Measurements from ENCODE around the gene SH2D4B.

The SH2D4B gene

DNA sequence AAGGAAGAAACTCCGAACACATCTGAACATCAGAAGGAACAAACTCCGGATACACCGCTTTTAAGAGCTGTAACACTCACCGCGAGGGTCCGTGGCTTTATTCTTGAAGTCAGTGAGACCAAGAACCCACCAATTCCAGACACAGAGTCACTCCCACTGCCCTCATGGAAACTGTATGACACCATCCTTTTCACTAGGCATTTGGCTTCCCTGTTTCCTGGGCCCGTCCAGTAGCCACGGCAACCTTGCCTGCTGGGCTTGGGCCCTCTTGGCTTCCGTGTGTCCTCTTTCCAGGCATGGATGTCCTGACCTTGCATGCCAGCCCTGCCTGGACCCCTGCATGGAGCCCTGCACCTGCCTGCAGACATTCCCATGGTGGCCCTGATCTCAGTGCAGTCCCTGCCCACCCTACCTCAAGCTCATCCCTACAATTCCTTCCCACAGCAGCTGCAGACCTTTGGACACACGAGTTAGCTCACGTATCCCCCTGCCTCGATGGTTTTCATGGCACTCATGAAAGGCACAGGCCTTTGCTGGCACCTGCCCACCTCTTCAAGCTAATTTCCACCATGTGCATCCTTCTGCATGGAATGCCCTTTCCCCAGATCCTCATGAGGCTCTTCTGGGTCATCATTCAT lies 6.7 kb downstream of the SH2D4B start:
- no peak for DNase-seq (ENCODE audit: low read depth)

DNA sequence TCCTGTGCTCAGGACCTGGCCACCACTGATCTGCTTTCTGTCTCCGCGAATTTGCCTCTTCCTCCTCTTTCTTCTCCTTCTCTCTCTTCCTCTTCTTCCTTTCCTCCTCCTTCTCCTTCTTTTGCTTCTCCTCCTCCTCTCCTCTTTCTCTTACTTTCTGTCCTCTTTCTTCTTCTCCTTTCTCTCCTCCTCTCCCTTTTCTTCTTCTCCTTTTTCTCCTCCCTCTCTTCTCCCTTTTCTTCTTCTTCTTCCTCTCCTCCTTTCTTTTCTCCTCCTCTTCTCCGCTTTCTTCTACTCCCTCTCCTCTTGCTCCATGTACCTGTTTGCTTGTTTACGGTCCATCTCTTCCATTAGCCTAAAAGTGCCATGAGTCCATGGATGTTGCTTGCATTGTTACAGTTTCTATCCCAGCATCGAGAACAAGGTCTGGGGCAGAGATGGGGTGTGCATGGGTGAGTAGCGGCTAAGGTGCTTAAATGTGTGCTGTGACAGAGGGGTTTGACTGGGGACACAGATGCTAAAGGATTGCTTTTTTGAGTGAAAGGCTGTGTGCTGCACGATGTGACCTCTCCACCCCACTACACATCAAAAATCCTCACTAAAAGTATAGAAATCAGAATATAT lies 7.7 kb downstream of the SH2D4B start:
- DNase-seq (ENCODE audit: low read depth), result no peak

- DNase-seq (ENCODE audit: low read depth), result no peak
Observed at GRCh38 chr10:80552151-80552646, 14.5 kb downstream of the SH2D4B start.

- no peak for DNase-seq (ENCODE audit: low read depth)
Observed at GRCh38 chr10:80553436-80553835, 15.7 kb downstream of the SH2D4B start.

GRCh38 chr10:80554050-80554449 lies 16.3 kb downstream of the SH2D4B start:
- no peak for DNase-seq (ENCODE audit: low read depth)

GRCh38 chr10:80555415-80555814 lies 17.7 kb downstream of the SH2D4B start:
- DNase-seq (ENCODE audit: low read depth), result no peak

DNA sequence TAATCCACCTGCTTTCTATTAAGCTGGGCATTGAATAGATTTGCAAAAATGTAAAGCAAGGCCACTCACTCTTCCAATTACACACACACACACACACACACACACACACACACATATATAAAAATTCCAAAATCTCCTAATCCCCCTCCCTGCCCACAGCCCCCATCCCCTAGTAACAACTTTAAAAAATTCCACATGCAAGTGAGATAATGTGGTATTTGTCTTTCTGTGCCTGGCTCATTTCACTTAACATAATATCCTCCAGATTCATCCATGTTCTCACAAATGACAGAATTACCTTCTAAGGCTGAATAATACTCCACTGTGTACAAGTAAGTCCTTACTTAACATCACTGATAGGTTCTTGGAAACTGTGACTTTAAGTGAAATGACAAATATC lies 24.2 kb downstream of the SH2D4B start:
- no peak for DNase-seq (ENCODE audit: low read depth)

DNA sequence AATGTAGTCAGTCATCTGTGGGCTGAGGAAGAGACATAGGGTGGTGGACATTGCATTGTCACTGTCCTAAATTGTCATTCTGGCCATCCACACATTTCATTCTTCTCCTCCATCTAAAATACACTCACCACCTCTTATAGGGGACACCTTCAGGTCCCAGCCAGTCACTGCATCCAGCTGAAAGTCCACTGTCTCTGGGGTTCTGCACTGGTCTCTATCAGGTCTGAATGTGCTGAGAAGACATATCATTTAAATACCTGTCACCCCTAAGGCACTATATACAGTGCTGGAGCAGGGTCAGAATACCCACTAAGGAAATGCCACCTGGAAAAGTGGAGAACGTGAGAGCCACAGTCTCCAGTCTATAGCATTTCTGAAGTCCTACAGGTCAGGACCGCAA lies 29.6 kb downstream of the SH2D4B start:
- no peak for DNase-seq (ENCODE audit: low read depth)

DNA sequence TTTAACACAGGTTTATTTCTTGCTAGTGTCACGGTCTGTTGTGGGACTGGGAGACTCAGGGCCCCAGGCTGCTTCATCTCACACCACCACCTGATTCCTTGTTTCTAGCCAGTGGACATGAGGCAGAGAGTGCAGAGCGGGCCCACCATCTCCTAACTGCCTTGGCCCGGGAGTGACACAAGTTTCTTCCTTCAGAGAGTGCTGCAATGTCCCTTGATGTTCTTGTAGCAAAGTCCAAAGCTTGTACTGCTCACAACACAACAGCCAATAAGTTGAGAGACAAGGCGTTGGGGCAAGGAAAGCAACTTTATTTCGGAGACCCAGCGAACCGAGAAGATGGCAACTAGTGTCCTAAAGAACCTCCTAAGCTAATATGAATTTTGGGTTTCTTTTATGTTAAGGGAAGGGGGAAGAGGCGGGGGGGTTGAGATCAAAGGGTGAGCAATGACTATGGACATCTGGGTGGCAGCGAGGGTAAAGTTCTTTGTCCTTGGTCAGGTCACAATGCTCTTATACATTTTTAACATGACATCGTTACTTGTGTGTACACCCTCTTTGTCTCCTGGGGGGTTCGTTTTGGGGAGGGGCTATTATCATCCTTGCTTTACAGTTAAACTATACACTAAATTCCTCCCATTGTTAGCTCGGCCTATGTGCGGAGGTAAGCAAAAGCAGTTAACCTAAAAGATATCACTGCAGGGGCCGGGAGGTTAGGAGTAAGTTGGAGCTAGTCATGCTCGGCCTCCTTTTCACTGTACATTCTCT lies 31.6 kb downstream of the SH2D4B start:
- DNase-seq (ENCODE audit: low read depth), result no peak

GRCh38 chr10:80571352-80571751 lies 33.6 kb downstream of the SH2D4B start:
- DNase-seq (ENCODE audit: low read depth), result no peak

- DNase-seq (ENCODE audit: low read depth), result no peak
Observed at GRCh38 chr10:80579181-80579763, 41.6 kb downstream of the SH2D4B start.

- DNase-seq (ENCODE audit: low read depth), result no peak
Observed at GRCh38 chr10:80579849-80580637, 42.3 kb downstream of the SH2D4B start.

- no peak for DNase-seq (ENCODE audit: low read depth)
Observed at GRCh38 chr10:80580638-80581468, 43.2 kb downstream of the SH2D4B start.

DNA sequence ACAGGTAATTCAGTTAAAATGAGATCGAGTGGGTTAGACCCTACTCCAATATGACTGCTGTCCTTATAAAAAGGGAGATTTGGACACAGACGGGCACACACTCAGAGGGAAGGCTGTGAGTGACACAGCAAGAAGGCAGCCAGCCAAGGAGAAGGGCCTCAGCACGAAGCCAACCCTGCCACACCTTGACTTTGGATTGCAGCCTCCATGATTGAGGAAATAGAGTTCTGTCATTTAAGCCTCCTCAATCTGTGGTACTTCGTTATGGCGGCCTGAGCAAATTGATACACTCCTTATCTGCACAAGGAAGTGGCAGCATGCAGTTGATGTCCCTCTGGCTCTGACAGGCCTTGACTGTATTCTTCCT lies 43.8 kb downstream of the SH2D4B start:
- DNase-seq (ENCODE audit: low read depth), result no peak

DNA sequence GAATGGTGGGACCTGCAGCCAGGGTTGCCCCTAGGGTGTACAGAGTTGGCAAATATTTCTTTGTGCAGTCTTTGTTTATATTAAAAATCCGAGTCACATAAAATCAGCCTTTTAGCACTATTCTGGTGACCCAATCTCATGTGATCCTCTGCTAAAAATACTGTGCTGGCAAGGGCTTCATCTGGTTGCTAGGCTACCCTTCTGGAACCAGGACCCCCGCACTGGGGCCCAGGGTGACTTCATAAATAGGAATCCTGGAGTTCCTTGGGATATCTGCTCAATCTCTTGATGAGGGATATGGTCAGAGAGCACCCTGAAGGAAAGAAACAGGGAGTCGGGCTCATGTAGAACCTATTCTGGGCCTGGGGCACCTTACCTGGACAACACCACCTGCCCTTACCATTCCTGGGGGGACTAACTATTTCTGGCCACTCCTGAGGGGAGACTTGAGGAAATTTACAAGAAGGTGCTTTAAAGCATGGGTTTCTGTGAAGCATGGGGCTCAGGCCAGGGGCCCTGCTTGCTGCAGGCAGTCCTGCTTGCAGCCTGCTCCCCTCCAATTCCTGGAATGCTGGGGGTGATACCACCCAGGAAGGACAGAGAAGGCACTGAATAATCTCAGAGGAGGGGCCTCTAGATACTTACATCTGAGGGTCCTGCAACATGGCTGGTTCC lies 44.7 kb downstream of the SH2D4B start:
- no peak for DNase-seq (ENCODE audit: low read depth)

- no peak for DNase-seq (ENCODE audit: low read depth)
Observed at GRCh38 chr10:80583685-80584084, 46.0 kb downstream of the SH2D4B start.

GRCh38 chr10:80585812-80586211 lies 48.1 kb downstream of the SH2D4B start:
- DNase-seq (ENCODE audit: low read depth), result no peak

DNA sequence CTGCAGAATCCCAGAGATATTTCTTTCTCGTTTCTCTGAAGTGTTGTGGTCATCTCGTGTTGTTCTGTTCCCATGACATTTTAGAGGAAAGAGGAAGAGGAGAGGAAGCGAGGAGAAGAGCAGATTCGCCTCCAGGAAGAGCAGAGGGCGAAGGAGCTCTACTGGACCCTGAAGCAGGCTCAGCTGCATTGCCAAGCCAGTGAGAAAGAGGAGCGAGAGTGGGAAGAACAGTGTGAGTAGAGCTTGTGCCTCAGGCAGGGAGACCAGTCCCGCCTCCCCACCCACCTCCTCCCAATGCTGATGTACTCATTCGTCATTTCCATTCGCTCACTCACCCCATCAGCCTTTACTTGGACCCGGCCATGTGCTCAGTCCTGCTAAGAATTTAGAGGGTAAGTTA lies 50.8 kb downstream of the SH2D4B start:
- DNase-seq (ENCODE audit: low read depth), result no peak

DNA sequence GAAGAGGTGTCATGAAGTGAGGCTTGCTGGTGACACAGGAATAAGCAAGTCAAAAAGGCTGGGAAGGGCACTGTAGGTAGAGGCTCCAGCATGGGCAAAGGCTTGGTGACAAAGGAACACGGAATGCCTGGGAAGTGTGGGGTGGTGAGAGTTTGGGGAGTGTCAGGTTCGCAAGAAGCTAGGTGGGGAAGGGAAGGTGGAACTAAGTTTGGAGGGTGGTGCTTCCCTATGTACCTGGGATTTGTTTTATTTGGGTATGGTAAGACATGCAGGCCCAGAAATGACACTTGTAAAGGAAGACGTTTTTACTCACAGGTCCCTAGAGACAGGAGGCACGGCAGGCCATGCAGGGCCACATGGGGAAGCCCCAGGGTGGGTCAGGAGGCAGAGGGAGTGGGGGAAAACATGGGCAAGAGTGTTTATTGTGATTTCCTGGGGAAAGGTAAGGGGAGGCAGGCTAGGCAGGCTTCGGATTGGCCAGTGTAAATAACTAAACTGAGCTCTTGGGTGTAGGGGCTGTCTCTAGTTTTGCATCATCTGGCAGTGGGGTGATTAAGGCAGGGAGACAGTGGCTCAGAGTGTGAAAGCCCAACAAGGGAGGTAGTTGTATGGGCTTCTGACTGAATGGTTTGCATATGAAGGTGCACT lies 52.1 kb downstream of the SH2D4B start:
- DNase-seq (ENCODE audit: low read depth), result no peak

DNA sequence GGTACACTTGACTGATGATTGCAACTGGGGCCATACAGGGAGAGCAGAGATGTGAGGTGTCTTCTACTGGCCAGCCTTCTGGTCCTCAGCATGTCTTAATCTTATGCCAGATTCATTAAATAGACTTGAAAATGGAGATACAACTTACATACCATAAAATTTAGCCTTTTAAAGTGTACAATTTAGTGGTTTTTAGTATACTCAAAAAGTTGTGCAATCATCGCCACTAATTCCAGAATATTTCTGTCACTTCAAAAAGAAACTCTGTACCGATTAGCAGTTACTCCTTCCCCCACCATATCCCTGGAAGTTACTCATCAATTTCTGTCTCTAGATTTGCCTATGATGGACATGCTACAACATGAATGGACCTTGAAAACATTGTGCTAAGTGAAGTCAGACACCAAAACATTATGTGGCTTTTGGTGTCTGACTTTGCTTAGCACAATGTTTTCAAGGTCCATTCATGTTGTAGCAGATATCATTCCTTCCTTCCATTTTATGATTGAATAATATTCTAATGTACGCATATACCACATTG lies 53.0 kb downstream of the SH2D4B start:
- DNase-seq (ENCODE audit: low read depth), result no peak

All from stromal cell of bone marrow (primary cell).